HG03439 (cell line): ENCODE data around the gene SLC33A1.
"Not testable (repeated sequence)": the region's sequence is repeated elsewhere in the genome, so short reads cannot be mapped to it uniquely, and the experiment has no call there.

Source experiments
- ATAC-seq: cut with Tn5 transposase; IDR thresholded peaks from one replicate; pipeline ENCODE4 v1.9.1; 2021; ENCODE audit warnings: mild to moderate bottlenecking, moderate library complexity; ENCODE audit not compliant: unreplicated experiment

Gene SLC33A1

GRCh38 chr3:155854141-155854940 lies at the start of gene SLC33A1:
Gene SLC33A1, minus strand, starts transcription at chr3:155854427. Its CDS starts 430 bp downstream, at chr3:155853997.
- peak; percentile 96 for ATAC-seq

GRCh38 chr3:155895379-155895900 lies 41.2 kb upstream of the SLC33A1 start:
- ATAC-seq = no peak

DNA sequence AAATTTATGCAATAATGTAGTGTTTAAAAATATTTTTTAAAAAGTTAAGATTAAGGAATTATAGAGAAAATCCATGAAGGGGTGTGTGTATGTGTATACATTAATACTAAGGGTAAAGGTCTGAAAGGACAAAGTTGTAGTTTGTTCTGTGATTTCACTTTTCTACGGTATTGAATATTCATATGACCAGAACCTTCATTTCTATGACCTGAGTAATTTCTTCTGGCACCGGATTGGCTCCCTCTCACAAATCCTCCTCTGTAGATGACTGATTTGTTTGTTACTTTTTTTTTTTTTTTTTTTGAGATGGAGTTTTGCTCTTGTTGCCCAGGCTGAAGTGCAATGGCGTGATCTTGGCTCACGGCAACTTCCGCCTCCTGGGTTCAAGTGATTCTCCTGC lies 37.1 kb upstream of the SLC33A1 start:
- ATAC-seq = peak; percentile 8

DNA sequence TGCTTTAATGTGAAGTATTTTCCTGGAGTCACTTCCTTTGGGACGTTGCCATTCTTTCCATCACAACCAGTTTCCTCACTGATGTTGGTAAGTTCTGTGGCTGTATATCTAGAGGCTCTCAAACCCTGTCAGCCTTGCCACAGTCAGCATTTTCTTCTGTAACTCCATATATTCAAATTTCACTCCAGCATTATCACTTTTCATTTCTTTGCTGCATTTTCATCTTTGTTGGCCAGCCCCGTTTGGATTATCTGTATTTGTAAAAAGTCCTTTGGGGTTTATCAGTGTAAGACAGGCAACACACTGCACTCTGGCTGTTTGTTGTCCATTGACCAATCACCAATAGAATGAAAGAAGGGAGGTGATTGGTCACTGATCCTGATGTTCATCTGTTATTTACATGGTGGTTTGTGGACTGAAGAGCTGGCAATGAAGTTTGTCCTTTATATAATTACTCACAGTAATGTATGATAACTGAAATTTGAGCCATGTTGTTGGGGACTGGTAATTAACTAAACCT lies 36.5 kb upstream of the SLC33A1 start:
- peak; percentile 74 for ATAC-seq

DNA sequence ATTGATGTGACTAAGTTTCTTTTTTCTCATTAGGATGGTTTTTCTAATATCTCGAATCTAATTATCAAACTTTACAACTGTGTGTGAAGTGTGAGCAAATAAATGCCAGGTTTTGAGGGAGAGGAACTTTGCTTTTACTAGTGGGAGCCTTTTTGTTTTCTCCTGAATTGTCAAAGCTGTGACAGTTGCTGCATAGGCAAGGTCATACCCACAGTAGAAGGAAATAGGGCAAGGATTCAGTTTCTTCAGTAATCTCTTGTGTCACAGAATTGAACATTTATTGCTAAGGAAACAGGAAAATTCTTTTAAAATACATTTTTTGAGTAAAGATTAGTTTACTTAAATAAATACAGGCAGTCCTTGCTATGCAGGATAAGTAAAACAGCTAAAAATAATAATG lies 35.7 kb upstream of the SLC33A1 start:
- ATAC-seq = no peak

- no peak for ATAC-seq
Measured at GRCh38 chr3:155889212-155889611, 35.0 kb upstream of the SLC33A1 start.

DNA sequence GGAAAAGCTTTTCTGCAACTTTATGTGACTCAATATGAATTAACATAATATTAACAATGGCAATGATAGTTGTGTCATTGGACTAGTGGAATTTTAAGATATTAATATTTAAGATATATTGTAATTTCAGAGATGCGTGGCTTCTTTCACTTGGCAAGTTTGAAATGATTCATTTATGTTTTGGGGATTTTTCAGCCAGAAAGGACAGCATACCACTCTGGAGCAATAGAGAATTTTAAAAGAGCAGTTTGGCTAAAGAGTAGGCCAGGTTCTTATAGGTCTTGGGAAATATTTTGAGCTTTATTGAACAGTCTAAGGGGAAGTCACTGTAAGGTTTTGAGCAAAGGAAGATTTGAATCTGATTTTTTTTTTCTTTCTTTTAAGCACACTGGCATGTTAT lies 32.7 kb upstream of the SLC33A1 start:
- no peak for ATAC-seq

- not testable (repeated sequence) for ATAC-seq
Measured at GRCh38 chr3:155886348-155886747, 32.1 kb upstream of the SLC33A1 start.

GRCh38 chr3:155885292-155885691 lies 31.1 kb upstream of the SLC33A1 start:
- ATAC-seq = no peak

- ATAC-seq = no peak
Measured at GRCh38 chr3:155884292-155884691, 30.1 kb upstream of the SLC33A1 start.

DNA sequence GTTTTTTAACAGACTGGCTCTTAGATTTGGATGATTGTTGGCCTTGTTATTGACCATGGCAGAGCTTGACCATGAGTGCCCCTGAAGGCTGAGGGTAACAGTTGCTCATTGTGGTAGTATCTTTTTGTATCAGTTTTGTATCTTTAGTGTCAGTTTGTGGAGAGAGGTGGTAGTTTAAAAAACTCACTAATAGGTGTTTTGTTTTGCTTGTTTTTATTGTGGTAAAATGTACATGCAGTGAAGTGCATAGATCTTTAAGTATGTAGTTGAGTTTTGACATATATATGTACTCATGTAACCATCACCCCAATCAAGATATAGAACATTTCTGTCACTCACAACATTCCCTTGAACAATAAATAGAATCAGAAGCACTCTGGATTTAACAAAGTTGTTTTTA lies 26.1 kb upstream of the SLC33A1 start:
- no peak for ATAC-seq

DNA sequence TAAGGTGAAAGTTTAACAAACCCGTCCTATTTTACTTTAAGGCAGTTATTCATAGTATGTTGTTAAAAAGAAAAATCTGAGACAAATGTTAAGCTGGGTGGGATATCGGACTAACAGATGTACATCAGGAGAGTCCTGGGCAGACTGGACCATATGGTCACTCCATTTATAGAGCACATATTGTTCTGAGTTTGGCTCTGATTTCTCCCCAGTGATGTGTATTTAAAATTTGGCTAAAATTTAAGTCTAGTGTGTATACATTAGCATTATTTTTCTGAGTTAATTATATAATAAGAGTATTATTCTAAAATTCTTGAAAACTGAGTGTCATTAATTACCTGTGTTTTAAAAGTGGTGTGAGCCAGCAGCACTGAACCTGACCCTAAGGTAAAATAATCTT lies 22.3 kb upstream of the SLC33A1 start:
- no peak for ATAC-seq

GRCh38 chr3:155876037-155876436 lies 21.8 kb upstream of the SLC33A1 start:
- no peak for ATAC-seq

GRCh38 chr3:155872904-155873646 lies 18.8 kb upstream of the SLC33A1 start:
- ATAC-seq = no peak

DNA sequence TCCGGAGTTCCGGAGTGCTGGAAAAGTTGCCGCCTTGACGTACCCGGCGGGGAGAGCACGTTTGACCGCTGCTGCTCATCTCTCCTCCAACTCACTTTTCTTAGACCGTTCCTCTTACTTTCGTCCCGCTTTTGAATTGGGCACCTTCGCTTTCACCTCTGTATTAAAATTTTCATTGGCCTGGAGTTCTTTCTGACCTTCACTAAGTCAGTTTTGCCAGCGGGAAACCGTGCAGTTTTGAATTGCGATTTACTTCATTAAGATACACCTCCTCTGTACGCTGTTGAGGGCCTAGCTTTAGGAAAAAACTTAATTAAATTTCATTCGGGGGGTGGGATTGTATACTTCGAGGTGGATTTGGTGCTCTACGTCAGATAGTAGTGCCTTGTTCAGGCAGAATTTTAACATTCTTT lies 17.5 kb upstream of the SLC33A1 start:
- no peak for ATAC-seq

DNA sequence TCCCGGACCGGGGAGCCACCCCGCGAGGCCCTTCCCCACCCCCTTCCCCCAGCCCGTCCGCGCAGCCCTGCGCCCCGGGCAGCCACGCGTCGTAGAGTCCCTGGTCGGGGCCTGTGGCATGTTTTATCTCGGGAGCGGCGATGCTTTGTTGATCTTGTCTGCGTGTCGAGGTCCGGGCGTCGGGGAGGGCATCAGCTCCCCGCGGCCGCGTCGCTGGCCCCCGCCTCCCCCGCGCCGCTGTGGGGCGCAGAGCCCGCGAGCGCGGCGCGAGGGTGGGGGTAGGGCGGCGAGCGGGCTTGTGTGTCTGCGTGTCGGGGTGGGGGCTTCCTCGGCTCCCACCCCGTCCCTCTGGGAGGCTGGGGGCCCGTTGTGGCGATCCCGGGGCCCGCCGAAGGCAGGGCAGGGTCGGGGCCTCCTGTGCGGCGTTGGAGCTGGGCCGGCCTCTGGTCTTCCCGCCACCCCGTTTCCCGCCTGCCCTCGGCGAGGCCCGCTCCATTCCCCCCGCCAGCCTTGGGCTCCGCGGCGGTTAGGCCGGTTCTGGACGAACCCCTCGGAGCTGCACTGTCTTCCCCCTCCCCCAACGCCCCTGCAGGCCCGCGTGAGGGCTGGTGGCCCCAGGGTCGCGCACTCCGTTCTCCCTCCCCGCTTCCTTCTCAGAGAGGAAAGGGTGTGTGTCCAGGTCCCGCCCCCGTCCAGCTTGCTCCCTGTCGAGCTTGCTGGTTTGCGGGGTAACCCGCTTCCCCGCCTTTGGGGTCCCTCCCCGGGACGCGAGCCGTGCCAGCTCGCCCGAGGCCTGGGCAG lies 16.9 kb upstream of the SLC33A1 start:
- ATAC-seq = peak; percentile 30

DNA sequence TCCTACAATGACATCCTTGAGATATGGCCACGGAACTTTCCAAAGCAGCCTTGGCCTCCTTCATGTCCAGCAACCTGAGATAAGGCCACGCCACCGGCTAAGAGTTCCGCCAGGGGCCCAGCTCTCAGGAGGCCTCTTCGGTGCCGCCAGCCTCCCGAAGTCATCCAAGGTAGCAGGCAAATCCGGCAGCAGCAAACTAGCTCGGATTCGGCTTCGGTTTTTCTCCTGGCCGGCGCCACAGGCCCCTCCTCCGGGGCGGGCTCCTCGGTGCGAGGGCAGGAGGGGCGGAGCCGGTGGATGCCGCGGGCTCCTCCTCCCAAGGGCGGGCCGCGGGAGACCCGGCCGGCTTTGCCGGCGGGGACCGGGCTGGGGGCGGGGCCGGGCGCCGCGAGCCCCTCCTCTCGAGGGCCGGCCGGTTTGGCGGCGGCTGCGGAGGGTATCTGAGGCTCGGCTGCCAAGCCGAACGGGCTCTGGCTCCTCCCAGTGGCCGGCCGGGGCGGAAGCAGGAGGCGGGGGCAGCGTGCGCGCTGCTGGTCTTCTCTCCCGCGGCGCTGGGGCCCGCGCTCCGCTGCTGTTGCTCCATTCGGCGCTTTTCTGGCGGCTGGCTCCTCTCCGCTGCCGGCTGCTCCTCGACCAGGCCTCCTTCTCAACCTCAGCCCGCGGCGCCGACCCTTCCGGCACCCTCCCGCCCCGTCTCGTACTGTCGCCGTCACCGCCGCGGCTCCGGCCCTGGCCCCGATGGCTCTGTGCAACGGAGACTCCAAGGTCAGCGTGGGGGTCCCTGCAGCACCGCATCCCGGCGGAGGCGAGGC lies 16.1 kb upstream of the SLC33A1 start, which contains the start of gene GMPS:
Gene GMPS, plus strand, starts transcription at position 518 of the 812 bp plus-strand sequence. Its CDS starts 221 bp downstream, at position 739.
- peak; percentile 94 for ATAC-seq

DNA sequence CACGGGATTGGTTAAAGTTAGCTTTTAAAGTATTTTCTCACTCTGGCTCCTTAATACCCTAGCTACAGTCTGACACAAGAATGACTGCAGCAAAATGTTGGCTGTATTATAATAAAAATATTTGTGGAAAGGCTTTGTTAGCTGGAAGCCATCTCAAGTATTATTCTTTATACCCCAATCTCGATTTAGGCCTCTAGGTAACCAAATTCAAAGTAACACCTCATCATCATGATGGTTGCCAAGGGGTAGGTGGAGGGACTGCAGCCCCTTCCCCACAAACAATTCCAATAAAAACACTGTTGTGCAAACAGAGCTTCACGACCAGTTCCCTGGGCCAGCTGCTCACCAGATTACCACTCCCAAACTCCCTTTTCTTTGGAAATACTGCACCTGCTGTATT lies 15.5 kb upstream of the SLC33A1 start:
- no peak for ATAC-seq

GRCh38 chr3:155863072-155863784 lies 9.0 kb upstream of the SLC33A1 start:
- no peak for ATAC-seq
